ENCODE measurements around the gene AEBP1. TPM values are rescaled to one million over a fixed set of nuclear protein-coding genes. Genes with fewer than 3 reads are reported as not detected.

The AEBP1 gene
- total RNA-seq, 2 experiments from 2014 or later = 32.6 to 38.3 TPM

- H3K27me3 Mint-ChIP-seq = peaks cover 3% of the 10 kb centered on the region
- no peaks in the 10 kb centered on the region for H3K36me3 Mint-ChIP-seq
- H3K4me3 Mint-ChIP-seq = no peak overlapping the region
- DNase-seq = no peak
- no peak overlapping the region for H3K27ac Mint-ChIP-seq
- peaks cover 9% of the 10 kb centered on the region for H3K4me1 Mint-ChIP-seq
- no peaks in the 10 kb centered on the region for H3K9me3 Mint-ChIP-seq
Measured at GRCh38 chr7:44144426-44144967, 40.4 kb downstream of the AEBP1 start.

GRCh38 chr7:44144968-44145478 lies 40.9 kb downstream of the AEBP1 start:
- Mint-ChIP-seq H3K4me3 (peak overlapping the region; percentile 76), H3K36me3 (no peaks in the 10 kb centered on the region), H3K27ac (peak overlapping the region; percentile 87), H3K27me3 (peaks cover 3% of the 10 kb centered on the region), H3K4me1 (peaks cover 9% of the 10 kb centered on the region), H3K9me3 (no peaks in the 10 kb centered on the region)
- DNase-seq = no peak

GRCh38 chr7:44145479-44145968 lies 41.4 kb downstream of the AEBP1 start:
- Mint-ChIP-seq H3K27ac (peak overlapping the region; percentile 87), H3K4me1 (peaks cover 9% of the 10 kb centered on the region), H3K36me3 (no peaks in the 10 kb centered on the region), H3K9me3 (no peaks in the 10 kb centered on the region), H3K27me3 (peaks cover 3% of the 10 kb centered on the region), H3K4me3 (peak overlapping the region; percentile 76)
- DNase-seq = peak; percentile 70

GRCh38 chr7:44145969-44146911 lies 42.1 kb downstream of the AEBP1 start:
- peak; percentile 68 for DNase-seq
- Mint-ChIP-seq H3K27ac (peak overlapping the region; percentile 87), H3K4me3 (peak overlapping the region; percentile 76), H3K36me3 (no peaks in the 10 kb centered on the region), H3K9me3 (no peaks in the 10 kb centered on the region), H3K27me3 (peaks cover 3% of the 10 kb centered on the region), H3K4me1 (peaks cover 9% of the 10 kb centered on the region)

- Mint-ChIP-seq H3K4me1 (peaks cover 9% of the 10 kb centered on the region), H3K36me3 (no peaks in the 10 kb centered on the region), H3K27ac (no peak overlapping the region), H3K9me3 (no peaks in the 10 kb centered on the region), H3K27me3 (peaks cover 3% of the 10 kb centered on the region), H3K4me3 (no peak overlapping the region)
- DNase-seq = no peak
Measured at GRCh38 chr7:44147026-44147991, 43.2 kb downstream of the AEBP1 start.

GRCh38 chr7:44148166-44148565 lies 44.0 kb downstream of the AEBP1 start:
- Mint-ChIP-seq H3K27me3 (peaks cover 3% of the 10 kb centered on the region), H3K27ac (no peak overlapping the region), H3K36me3 (no peaks in the 10 kb centered on the region), H3K4me3 (no peak overlapping the region), H3K4me1 (peaks cover 9% of the 10 kb centered on the region), H3K9me3 (no peaks in the 10 kb centered on the region)
- no peak for DNase-seq

GRCh38 chr7:44148961-44149536 lies 44.9 kb downstream of the AEBP1 start:
- peaks cover 9% of the 10 kb centered on the region for H3K4me1 Mint-ChIP-seq
- no peaks in the 10 kb centered on the region for H3K9me3 Mint-ChIP-seq
- H3K27me3 Mint-ChIP-seq = peaks cover 3% of the 10 kb centered on the region
- DNase-seq = no peak
- H3K27ac Mint-ChIP-seq = no peak overlapping the region
- H3K36me3 Mint-ChIP-seq = no peaks in the 10 kb centered on the region
- H3K4me3 Mint-ChIP-seq = no peak overlapping the region

GRCh38 chr7:44149571-44150465 lies 45.7 kb downstream of the AEBP1 start:
- Mint-ChIP-seq H3K36me3 (no peaks in the 10 kb centered on the region), H3K4me1 (peaks cover 9% of the 10 kb centered on the region), H3K9me3 (no peaks in the 10 kb centered on the region), H3K4me3 (no peak overlapping the region), H3K27ac (no peak overlapping the region), H3K27me3 (peaks cover 3% of the 10 kb centered on the region)
- DNase-seq = no peak

GRCh38 chr7:44150466-44150832 lies 46.3 kb downstream of the AEBP1 start:
- DNase-seq = no peak
- H3K9me3 Mint-ChIP-seq = no peaks in the 10 kb centered on the region
- peaks cover 5% of the 10 kb centered on the region for H3K4me1 Mint-ChIP-seq
- no peak overlapping the region for H3K27ac Mint-ChIP-seq
- no peak overlapping the region for H3K4me3 Mint-ChIP-seq
- H3K27me3 Mint-ChIP-seq = no peaks in the 10 kb centered on the region
- no peaks in the 10 kb centered on the region for H3K36me3 Mint-ChIP-seq

- no peaks in the 10 kb centered on the region for H3K27me3 Mint-ChIP-seq
- no peak overlapping the region for H3K4me3 Mint-ChIP-seq
- H3K36me3 Mint-ChIP-seq = no peaks in the 10 kb centered on the region
- peaks cover 2% of the 10 kb centered on the region for H3K4me1 Mint-ChIP-seq
- no peak for DNase-seq
- H3K9me3 Mint-ChIP-seq = no peaks in the 10 kb centered on the region
- H3K27ac Mint-ChIP-seq = no peak overlapping the region
Measured at GRCh38 chr7:44150966-44151941, 47.1 kb downstream of the AEBP1 start.

GRCh38 chr7:44151956-44152355 lies 47.8 kb downstream of the AEBP1 start:
- Mint-ChIP-seq H3K36me3 (no peaks in the 10 kb centered on the region), H3K9me3 (no peaks in the 10 kb centered on the region), H3K4me3 (no peak overlapping the region), H3K27me3 (no peaks in the 10 kb centered on the region), H3K27ac (no peak overlapping the region), H3K4me1 (no peaks in the 10 kb centered on the region)
- DNase-seq = no peak

GRCh38 chr7:44152971-44153947 lies 49.1 kb downstream of the AEBP1 start:
- Mint-ChIP-seq H3K36me3 (no peaks in the 10 kb centered on the region), H3K27me3 (no peaks in the 10 kb centered on the region), H3K9me3 (no peaks in the 10 kb centered on the region), H3K27ac (no peak overlapping the region), H3K4me1 (no peaks in the 10 kb centered on the region), H3K4me3 (no peak overlapping the region)
- DNase-seq = no peak

Measured in activated naive CD8-positive, alpha-beta T cell treated with anti-CD3 and anti-CD28 coated beads for 36 hours (primary cell).